GM20000 (cell line): ENCODE data around the gene DNAJC7.
A peak's percentile ranks its signal among the peaks of the same experiment; 100 is the strongest.
"Not testable (repeated sequence)": the region's sequence is repeated elsewhere in the genome, so short reads cannot be mapped to it uniquely, and the experiment has no call there.

Experiments
- DNase-seq: peaks from one replicate; pipeline ENCODE4 v3.0.0; 2012; ENCODE audit warnings: low spot score
- TF ChIP-seq, protein P1 (sequence below): IDR thresholded peaks from 2 replicates; pipeline ENCODE4 v1.5.1; 2012; ENCODE audit warnings: mild to moderate bottlenecking, control low read depth; ENCODE audit errors: extremely low read depth, missing control alignments

DNAJC7 gene

DNA sequence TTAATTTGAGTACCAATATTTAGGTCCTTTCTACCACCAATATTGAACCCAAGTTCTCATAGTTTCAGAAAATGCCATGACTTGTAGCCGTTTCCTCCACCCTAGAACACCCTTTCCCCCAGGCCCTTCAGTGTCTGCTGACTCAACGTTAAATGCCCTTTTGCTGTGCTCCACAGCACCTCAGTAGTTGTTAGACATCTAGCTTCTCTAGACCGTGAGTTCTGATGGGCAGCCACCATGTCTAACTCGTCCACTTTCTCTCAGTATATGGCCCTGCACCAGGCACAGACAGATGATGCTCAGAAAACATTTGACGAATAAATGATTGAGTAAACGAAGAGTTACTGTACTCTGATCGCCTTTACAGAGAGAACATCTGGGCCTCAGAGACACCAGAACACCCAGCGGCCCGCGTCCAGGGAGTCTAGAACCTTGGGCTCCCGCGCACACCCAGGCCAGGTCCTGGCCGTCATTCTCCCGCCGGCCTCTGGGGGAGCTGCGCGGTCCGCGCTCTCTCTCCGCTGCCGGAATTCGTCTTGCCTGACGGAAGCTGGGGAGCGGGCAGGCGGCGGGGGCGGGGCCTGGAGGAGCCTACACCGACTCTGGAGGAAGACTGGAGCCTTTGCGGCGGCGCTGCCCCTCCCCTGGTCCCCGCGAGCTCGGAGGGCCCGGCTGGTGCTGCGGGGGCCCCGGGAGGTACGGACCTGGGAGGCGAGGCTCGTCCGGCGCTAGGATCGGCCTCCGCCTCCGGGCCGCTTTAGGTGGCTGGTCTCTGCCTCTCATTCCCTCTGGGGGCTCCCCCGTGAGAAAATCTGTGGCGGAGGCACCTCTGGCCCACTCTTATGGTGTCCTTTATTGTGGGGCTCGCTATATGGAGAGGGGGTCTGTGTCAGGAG lies 2.5 kb upstream of the DNAJC7 start, which contains the start of gene NKIRAS2:
NKIRAS2 (plus strand) TSS at position 582 of the 896 bp plus-strand sequence. CDS start 1,488 bp downstream, outside the sequence.
- TF ChIP-seq, protein P1, sequence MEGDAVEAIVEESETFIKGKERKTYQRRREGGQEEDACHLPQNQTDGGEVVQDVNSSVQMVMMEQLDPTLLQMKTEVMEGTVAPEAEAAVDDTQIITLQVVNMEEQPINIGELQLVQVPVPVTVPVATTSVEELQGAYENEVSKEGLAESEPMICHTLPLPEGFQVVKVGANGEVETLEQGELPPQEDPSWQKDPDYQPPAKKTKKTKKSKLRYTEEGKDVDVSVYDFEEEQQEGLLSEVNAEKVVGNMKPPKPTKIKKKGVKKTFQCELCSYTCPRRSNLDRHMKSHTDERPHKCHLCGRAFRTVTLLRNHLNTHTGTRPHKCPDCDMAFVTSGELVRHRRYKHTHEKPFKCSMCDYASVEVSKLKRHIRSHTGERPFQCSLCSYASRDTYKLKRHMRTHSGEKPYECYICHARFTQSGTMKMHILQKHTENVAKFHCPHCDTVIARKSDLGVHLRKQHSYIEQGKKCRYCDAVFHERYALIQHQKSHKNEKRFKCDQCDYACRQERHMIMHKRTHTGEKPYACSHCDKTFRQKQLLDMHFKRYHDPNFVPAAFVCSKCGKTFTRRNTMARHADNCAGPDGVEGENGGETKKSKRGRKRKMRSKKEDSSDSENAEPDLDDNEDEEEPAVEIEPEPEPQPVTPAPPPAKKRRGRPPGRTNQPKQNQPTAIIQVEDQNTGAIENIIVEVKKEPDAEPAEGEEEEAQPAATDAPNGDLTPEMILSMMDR = peak; percentile 71
- DNase-seq = peak; percentile 95

DNA sequence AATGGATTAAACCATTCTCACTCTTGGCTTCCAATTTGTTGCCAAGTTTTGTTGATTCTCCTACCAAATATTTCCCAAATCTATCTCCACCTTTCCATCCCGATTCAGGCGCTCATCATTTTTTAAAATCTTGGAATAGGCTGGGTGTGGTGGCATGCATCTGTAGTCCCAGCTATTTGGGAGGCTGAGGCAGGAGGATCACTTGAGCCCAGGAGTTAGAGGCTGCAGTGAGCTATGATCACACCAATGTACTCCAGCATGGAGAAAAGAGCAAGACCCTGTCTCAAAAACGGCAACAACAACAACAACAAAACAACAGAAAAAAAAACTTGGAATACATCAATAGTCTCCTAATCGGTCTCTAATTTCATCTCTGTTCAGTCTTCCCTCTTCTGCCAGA lies 1.7 kb upstream of the DNAJC7 start:
- TF ChIP-seq, protein P1 = no peak
- no peak for DNase-seq

DNA sequence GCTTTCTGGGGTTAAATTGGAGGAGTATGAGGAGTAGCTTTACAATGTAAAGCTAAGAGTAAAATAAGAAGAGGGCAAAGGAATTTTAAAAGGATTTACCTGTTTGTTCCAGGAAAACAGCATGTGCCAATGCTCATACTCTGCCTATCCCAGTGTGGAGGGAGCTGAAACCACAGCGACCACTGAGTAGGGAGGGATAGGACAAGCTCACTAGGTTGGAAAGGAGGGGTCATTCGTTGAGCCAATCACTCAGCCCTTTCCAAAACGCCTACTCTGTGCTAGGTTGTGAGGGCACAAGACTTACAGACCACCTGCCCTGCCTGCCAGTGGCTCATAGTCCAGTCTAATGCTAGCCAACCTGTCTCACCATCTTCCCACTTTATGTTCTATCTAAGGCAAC lies 1.1 kb upstream of the DNAJC7 start:
- TF ChIP-seq, protein P1 = no peak
- peak; percentile 3 for DNase-seq

DNA sequence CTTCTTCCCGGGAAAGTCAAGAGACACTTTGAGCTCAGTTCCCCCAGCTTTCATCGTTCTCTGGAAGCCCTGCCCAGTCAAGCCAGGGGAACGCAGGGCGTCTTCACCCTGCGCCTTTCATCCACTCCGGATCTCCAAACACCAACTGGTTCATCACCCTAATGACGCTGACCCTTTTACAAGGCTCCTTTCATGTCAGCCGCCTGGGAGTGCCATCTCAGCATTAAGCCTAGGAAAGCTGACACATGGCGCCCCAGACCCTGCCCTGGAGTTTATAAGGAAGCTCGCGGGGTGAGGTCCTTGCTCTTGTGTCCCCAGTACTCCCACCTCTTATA lies 594 bp upstream of the DNAJC7 start:
- peak; percentile 57 for DNase-seq
- TF ChIP-seq, protein P1 = no peak

DNA sequence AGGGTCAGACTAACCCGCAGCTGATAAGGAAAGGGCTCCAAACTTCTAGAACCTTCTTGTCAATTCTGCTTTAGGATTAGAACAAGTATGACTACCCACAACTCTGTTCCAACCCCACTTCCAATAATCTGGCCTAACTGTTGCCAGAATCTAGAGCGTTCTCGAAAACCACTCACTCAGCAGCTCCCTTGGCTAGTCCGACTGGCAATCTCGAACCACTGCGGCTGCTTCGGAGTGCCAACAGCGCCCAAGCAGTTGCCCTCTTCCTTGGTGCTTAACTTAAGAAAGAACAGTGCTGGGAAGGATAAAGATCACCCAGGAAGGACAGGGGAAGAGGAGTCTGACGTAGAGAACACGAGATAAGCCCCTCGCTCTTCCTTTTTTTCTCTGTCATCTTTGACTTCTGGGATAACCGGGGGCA lies 818 bp downstream of the DNAJC7 start:
- DNase-seq = peak; percentile 10
- TF ChIP-seq, protein P1 = no peak

DNA sequence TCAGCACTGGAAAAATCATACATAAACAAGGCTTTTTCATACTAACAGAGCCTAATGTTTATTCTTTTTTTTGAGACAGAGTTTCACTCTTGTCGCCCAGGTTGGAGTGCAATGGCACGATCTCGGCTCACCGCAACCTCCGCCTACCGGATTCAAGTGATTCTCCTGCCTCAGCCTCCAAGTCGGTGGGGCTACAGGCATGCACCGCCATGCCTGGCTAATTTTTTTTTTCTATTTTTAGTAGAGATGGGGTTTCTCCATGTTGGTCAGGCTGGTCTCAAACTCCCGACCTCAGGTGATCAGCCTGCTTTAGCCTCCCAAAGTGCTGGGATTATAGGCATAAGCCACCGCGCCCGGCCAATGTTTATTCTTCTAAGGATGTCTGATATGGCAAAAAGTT lies 3.5 kb downstream of the DNAJC7 start:
- not testable (repeated sequence) for DNase-seq

DNA sequence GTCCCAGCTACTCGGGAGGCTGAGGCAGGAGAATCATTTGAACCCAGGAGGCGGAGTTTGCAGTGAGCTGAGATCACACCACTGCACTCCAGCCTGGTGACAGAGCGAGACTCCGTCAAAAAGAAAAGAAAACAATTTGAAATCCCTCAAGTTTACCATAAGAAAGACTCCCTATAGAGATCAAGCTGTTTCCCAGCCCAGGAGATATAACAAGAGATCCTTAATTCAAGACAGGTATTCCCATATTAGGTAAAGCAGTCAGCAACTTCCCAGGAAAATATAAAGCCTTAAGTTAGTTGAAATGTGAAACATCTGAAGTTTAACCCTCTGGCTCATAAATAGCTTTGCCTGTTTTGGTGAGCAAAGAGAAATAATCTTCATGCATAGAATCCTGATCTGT lies 4.9 kb downstream of the DNAJC7 start:
- not testable (repeated sequence) for DNase-seq

DNA sequence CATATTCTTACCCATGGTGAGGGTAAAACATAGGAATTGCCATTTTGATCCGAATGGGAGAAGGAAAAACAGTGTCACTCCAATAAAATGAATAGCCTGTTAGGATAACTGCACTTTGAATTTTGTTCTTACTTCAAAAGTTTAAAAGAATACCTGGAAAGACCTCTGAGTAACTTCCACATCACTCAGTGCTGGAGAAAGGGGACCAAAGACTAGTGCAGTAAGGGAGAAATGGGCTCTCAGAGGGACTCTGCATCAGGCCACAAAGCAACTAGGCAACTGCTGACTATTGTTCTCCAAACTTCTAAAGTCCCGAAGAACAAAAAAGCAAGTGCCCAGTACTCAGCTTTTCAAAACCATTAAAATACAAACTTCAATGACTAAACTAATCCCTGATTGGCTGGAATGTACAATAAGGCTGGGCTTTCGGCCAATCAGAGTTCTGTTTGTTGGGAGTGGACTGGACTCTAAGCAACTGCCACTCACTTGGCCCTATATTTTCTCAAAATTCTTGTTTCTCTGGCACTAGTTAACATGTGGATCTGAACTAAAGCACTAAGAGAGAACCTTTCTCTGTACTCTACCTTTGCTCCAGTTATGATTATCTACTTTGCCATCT lies 6.2 kb downstream of the DNAJC7 start:
- DNase-seq = no peak
- TF ChIP-seq, protein P1 = no peak

DNA sequence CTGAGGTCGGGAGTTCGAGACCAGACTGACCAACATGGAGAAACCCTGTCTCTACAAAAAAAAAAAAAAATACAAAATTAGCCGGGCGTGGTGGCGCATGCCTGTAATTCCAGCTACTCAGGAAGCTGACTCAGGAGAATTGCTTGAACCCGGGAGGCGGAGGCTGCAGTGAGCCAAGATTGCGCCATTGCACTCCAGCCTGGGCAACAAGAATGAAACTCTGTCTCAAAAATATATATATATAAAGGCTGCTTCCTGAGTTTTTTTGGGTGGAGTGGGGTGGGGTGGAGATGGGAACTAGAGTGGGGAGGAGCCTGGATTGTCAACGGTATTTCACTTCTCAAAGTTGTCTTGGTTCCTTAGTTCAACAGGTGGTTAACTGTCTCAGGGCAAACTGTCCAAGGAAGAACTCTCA lies 7.0 kb downstream of the DNAJC7 start:
- DNase-seq = not testable (repeated sequence)
